Muscle of arm (tissue), 12 donors: ENCODE measurements around the gene CPT2. TPM values are rescaled to one million over a fixed set of nuclear protein-coding genes. Genes with fewer than 3 reads are reported as not detected.
A peak's percentile ranks its signal among the peaks of the same experiment; 100 is the strongest.

Source experiments
- DNase-seq: peaks from one replicate; pipeline ENCODE4 v3.0.0-alpha.2; 2013
- polyA plus RNA-seq, 12 donors: library from polyadenylated mRNA; unstranded; fragments of 120-200 nt; gene quantifications; one replicate each; pipeline ENCODE4 v1.2.1, GENCODE V29; 2013; ENCODE audit not compliant: insufficient read length in 12 of 12

Gene CPT2
- polyA plus RNA-seq, 12 donors: 10.5 to 21.1 (median 12.4) TPM; not detected in 1

DNA sequence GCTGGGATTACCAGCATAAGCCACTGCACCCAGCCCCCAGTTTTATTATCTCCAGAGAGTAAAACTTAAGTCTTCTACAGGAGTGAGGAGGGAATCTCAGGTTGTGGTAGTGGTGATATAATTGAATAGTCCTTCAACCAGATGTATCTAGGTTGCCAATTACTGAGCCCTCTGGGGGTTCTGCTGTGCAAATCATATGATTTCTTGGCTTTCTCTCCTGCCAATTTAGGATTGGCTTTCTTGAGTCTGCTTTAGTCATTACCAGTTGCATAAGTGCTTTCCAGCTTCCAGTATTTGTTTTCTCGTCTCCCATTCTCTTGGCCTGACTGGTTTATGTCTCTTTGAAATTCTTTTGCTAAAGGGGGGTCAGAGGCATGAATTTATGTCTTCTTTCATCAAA, 11.1 kb downstream of the CPT2 start:
- no peak for DNase-seq

- no peak for DNase-seq
Measured at GRCh38 chr1:53210352-53210751, 13.7 kb downstream of the CPT2 start.

GRCh38 chr1:53210954-53211353, 14.3 kb downstream of the CPT2 start:
- DNase-seq: no peak

- no peak for DNase-seq
Measured at GRCh38 chr1:53214376-53214940, 17.8 kb downstream of the CPT2 start.

DNA sequence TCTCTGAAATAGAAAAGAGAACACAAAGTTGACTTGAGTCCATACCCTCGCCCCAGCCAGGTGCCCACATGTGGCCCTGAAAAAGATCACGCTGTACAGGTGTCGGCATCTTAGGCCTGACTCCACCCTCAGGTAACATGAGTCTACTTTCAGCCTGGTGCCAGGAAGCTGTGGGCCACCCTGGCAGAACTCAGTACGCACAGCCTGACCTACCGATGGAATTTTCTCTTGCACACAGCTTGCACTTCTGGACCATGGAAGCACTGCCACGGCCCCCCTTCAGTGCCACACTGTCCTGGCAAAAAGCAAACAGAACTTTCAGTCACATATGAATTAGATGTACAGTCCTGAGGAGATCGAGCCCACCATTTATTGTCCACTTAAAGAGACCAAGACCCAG, 21.6 kb downstream of the CPT2 start:
- no peak for DNase-seq

DNA sequence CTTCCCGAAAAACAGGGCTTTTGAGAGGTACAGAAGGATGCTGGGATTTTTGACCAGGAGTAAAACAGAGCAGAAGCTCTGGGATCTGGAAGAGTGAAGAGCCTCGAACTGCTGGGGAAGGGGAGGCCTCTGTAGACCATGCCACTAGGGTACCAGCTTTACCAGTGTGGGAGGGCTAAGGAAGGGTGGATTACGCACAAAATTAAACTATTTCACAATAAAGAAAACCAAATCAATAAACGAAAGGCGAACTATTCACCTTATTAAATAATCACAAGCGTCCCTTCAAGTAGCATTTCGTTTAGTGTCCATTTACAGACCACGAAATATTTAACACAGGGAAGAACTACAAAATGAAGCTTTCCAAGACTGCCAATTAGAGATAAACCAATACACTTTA, 23.1 kb downstream of the CPT2 start:
- no peak for DNase-seq

DNA sequence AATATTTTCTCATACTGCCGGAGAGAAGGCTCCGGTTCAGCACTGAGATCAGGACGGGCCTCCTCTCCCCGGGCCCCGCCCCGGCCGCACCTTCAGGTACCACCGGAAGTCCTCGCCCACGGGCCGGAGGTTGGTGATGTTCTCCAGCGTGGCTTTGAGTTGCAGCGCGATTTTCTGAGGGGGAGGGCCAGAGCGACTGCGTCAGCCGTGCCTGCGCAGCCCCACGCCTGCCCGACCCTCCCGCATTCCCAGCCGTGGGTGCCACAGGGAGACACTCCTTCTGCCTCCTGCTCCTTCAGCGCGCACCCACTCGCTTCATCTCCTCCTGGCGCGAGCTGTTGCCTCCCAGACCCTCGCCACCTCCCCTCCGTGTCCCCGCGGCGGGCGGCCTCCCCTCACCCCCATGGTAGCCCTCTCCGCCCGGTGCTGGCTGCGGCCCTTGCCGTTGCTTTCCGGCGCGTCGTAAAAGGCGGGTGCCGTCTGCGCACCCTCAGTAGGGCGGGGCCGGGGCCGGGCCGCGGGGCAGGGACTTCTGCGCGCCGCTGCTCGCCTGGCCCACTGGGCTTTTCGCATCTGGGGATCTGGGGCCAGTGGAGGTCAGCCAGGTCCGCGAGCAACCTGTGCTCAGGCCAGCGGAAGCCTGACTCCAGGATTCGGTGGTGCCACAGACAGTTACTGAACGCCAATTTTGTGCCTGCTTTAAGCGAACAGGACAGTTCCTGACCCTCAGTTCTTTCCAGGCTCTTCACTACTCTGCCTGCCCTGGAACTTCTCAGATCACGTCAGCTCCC, 23.7 kb downstream of the CPT2 start, which contains the start of gene CZIB:
Gene CZIB (minus strand): TSS at position 464 of the 791 bp plus-strand sequence. CDS start 59 bp downstream, at position 405.
- peak; percentile 94 for DNase-seq

DNA sequence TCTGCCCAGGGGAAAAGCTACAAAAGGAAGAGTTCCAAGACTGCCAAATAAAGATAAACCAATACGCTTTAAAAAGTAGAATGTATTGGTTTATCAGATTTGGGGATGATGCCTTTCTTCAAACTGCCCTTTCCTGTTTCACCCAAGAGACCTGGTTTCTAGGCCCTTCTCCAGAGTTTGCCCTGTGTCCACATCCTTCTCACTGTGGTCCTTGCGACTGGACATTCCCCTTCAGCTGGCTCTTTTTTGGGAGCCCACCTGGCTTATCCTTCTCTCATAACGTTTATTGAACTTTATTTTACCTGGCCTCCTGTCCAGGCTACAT, 24.3 kb downstream of the CPT2 start:
- no peak for DNase-seq

DNA sequence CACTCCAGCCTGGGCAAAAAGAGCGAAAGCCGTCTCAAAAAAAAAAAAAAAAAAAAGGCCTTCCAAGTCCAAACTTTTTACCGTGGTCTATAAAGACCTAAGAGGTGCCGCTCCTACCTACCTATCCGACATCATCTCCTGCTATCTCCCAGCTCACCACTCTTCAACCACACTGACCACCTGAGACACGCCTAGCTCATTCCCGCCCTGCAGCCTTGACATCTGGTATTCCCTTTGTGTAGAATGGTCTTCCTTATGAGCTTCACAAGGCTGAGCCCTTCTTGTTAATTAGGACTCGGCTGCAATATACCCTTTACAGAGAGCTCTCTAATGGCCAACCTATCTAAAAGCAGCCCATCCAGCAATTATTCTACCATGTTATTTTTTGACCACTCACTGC, 41.0 kb downstream of the CPT2 start:
- DNase-seq: no peak

DNA sequence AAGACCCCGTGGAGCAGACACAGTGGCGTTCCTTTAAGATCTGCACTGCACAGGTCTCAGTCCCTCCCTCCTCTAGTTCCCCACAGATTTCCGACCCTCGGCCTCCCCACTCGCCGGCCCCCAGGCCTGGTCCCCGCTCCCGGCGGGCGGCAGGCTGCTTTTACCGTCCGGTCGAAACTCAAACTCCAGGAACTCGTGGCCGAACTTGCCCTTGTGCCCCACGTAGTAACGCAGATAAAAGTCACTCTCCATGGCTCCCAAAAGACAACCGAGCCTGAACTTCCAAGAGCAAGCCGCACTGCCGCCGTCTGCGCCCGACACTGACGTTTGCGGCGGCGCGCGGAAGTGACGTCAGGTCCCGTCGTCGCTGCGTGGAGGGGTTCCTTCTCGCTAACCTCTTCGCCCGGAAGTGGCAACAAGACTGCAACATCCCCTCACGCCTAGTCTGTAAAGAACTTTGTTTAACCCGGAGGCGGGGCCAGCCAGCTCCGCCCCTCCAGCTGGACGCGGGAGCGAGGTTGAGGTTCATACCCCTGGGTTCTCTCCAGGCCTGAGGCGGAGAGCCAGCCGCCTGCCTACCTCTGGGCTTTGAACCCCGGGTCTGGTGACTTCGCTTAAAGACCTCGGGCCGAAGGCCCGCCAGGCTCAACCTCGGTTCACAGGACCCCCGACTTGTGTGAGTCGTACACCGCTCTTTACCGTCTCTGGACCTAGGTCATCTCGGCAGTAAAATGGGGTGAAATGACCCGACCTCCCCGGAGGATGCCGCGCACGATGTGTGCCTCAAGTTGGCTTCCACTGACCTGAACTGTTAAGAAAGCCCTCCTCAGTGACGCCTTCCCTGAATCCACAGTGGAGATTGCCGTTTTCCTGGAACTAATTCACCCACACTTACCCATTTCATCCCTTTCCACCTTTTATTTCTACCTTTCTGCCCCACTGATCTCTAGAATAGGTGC, 41.9 kb downstream of the CPT2 start, which contains the start of gene MAGOH:
Gene MAGOH (minus strand): TSS at position 322 of the 959 bp plus-strand sequence. CDS start 70 bp downstream, at position 252.
- DNase-seq: peak; percentile 97

GRCh38 chr1:53241828-53242227, 45.2 kb downstream of the CPT2 start:
- no peak for DNase-seq

DNA sequence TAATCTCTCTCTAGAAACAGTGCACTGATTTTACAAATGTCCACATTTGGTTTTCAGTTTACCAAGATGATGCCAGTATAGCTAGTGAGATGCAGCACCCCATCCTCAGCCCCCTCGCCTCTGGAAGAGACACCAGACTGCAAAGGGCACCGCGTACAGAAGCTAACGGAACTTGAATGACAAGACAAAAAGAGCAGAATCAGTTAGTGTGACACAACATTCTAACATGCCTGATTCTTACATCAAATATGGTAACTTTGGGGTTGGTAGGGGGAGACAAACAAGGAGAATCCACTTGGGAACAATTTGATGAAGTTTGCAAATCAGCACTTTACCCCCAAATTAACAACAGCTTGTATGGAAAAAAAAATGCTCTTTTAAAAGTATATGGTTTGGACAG, 45.8 kb downstream of the CPT2 start:
- no peak for DNase-seq

GRCh38 chr1:53244141-53244540, 47.5 kb downstream of the CPT2 start:
- no peak for DNase-seq

- no peak for DNase-seq
Measured at GRCh38 chr1:53246261-53247134, 49.9 kb downstream of the CPT2 start.

DNA sequence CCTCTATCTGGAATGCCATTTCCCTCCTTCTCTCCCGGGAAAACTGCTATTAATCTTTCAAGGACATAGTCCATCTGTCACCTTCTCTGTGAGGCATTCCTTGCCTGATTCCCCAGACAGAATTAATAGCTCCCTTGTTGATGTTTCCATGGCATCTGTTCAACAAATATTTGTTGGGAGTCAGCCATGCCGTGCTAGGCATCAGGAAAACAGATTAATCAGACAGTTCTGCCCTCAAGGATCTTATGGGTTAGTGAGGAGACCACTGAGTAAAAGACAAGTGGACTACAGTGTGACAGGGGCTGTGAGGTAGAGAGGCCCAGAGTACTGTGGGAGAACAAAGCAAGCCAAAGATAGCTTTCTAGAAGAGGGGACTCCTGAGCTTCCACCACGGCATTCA, 53.1 kb downstream of the CPT2 start:
- no peak for DNase-seq

GRCh38 chr1:53250325-53250724, 53.7 kb downstream of the CPT2 start:
- no peak for DNase-seq

DNA sequence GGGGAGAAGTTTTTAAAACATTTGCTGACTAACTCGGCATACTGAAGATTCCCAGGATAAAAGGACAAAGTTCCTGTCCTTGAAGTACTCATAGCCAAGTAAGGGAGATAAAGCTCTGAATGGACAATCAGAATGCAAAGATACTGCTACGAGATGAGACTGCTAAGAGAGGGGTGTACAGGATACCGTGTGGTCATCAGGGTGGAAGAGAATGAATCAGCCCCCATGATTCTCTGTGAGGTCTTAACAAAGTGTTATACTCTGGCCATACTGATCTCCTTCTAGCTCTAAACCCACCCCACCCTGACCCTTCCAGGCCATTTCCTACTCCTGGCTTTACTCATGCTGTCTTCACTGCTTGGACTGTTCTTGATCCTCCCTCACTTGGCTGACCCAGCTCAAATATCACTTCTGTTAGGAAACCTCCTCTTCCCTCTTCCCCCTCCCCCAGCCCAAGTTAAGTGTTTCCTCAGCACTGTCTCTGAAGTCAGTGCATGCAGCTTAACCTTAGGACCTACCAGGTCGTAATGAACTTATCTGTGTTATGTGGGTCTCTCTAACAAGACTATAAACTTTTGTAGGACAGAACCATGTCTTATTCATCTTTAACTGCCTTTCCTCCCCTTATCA, 57.5 kb downstream of the CPT2 start:
- DNase-seq: no peak

- DNase-seq: no peak
Measured at GRCh38 chr1:53255031-53255430, 58.4 kb downstream of the CPT2 start.

GRCh38 chr1:53256511-53257453, 60.2 kb downstream of the CPT2 start:
- DNase-seq: no peak
